Endothelial cell of umbilical vein (primary cell): Measurements from ENCODE around the gene DCLK2.

ENCODE experiments used
- CTCF ChIP-seq, 2 donors: IDR thresholded peaks; 1 replicate in 1 of 2; 2 replicates in 1 of 2; pipeline ENCODE4 v1.5.1; 2011; ENCODE audit warnings: low read length in 2 of 2, mild to moderate bottlenecking in 2 of 2, moderate library complexity in 2 of 2, control low read depth in 1 of 2, inconsistent platforms in 1 of 2, low read depth in 1 of 2; ENCODE audit not compliant: insufficient read depth in 1 of 2; ENCODE audit errors: extremely low read depth in 1 of 2
- FOS ChIP-seq: IDR thresholded peaks from 2 replicates; pipeline ENCODE4 v1.6.1; 2011; ENCODE audit warnings: mild to moderate bottlenecking, low read length, moderate library complexity, borderline replicate concordance; ENCODE audit not compliant: insufficient read depth
- MAX ChIP-seq: IDR thresholded peaks from 2 replicates; pipeline ENCODE4 v1.6.1; 2011; ENCODE audit not compliant: insufficient read depth, insufficient read length
- MYC ChIP-seq: IDR thresholded peaks from one replicate; pipeline ENCODE4 v1.6.1; 2011; ENCODE audit warnings: mild to moderate bottlenecking, low read depth, low read length
- POLR2A ChIP-seq: IDR thresholded peaks from 2 replicates; pipeline ENCODE4 v1.6.1; 2012; ENCODE audit warnings: low read depth, mild to moderate bottlenecking, control low read depth, low read length
- POLR2AphosphoS5 ChIP-seq: IDR thresholded peaks from 2 replicates; pipeline ENCODE4 v1.6.1; 2012; ENCODE audit warnings: low read depth, mild to moderate bottlenecking, control low read depth, low read length, moderate library complexity; ENCODE audit not compliant: insufficient read depth

GRCh38 chr4:150182794-150183193 is 104.5 kb downstream of the DCLK2 start:
- TF ChIP-seq CTCF (IDR thresholded peaks at IDR 0.05; ENCODE audit: extremely low read depth in 1 of 2, insufficient read depth in 1 of 2, low read depth in 1 of 2, low read length in 2 of 2) (no peak), MYC (no peak), FOS (no peak), POLR2A (no peak), POLR2AphosphoS5 (no peak), MAX (no peak)
